H1 (cell line): ENCODE results near the gene HDHD3. TPM values are rescaled to one million over a fixed set of nuclear protein-coding genes. Genes with fewer than 3 reads are reported as not detected.
"Not testable (repeated sequence)": the region's sequence is repeated elsewhere in the genome, so short reads cannot be mapped to it uniquely, and the experiment has no call there.

Source experiments
- CTCF ChIA-PET: fragments of 300-600 bp; sonication (Branson Sonifier 250); formaldehyde crosslinking; loops from one replicate; lab custom pipeline; 2021; ENCODE audit not compliant: partially characterized antibody; lab: Charles Lee
- POLR2A ChIA-PET: fragments of 300-600 bp; sonication (Branson Sonifier 250); formaldehyde crosslinking; loops from one replicate; lab custom pipeline; 2021; ENCODE audit warnings: inconsistent platforms; ENCODE audit not compliant: partially characterized antibody; lab: Charles Lee
- DNase-seq, 2 experiments: peaks; one replicate each; pipeline versions ENCODE4 v3.0.0 to v3.0.0-alpha.2; 2010 to 2022; ENCODE audit warnings: low spot score in 2 of 2, low read depth in 1 of 2, mixed read lengths in 1 of 2
- FAIRE-seq: peaks from 2 replicates; lab custom pipeline; 2011; peaks lifted over from hg19 to GRCh38; lab: Jason Lieb, UNC
- H2AFZ ChIP-seq: 2 replicates; pipeline ENCODE4 v1.8.1; 2012; ENCODE audit warnings: low read length, inconsistent platforms
- H2AK5ac ChIP-seq: 2 replicates; pipeline ENCODE4 v1.6.1; 2013; ENCODE audit warnings: low read depth, low read length
- H2BK120ac ChIP-seq: replicated peaks from 2 replicates; pipeline ENCODE3; 2013; ENCODE audit warnings: low read depth, low read length, inconsistent platforms
- H2BK12ac ChIP-seq: 2 replicates; pipeline ENCODE4 v1.6.1; 2013; ENCODE audit warnings: low read depth, low read length
- H2BK15ac ChIP-seq: 2 replicates; pipeline ENCODE4 v1.6.1; 2013; ENCODE audit warnings: low read length
- H2BK20ac ChIP-seq: 2 replicates; pipeline ENCODE4 v1.6.1; 2013; ENCODE audit warnings: low read length
- H2BK5ac ChIP-seq: 2 replicates; pipeline ENCODE4 v1.6.1; 2013; ENCODE audit warnings: low read depth, low read length
- H3K14ac ChIP-seq: 2 replicates; pipeline ENCODE4 v1.6.1; 2013; ENCODE audit warnings: inconsistent platforms; ENCODE audit not compliant: insufficient read length
- H3K18ac ChIP-seq: 2 replicates; pipeline ENCODE4 v1.6.1; 2013; ENCODE audit warnings: low read length; ENCODE audit errors: extremely low read depth
- H3K23ac ChIP-seq: 2 replicates; pipeline ENCODE4 v1.6.1; 2013; ENCODE audit warnings: inconsistent platforms; ENCODE audit not compliant: insufficient read length
- H3K23me2 ChIP-seq: 2 replicates; pipeline ENCODE4 v1.6.1; 2013; ENCODE audit warnings: low read depth, low read length
- H3K27ac ChIP-seq: 2 replicates; pipeline ENCODE4 v1.6.1; 2011; ENCODE audit warnings: low read depth, low read length, inconsistent platforms
- H3K27me3 ChIP-seq, 4 experiments: replicated peaks in 1 of 4; 1 replicate in 1 of 4; 2 replicates in 3 of 4; pipeline versions ENCODE4 v1.6.1 to v1.8.1; 2011 to 2013; ENCODE audit warnings: low read length in 3 of 4, mild to moderate bottlenecking in 3 of 4, inconsistent platforms in 2 of 4, mixed read lengths in 2 of 4, moderate library complexity in 1 of 4; ENCODE audit not compliant: control insufficient read depth in 3 of 4, insufficient read depth in 3 of 4; ENCODE audit errors: extremely low read depth in 1 of 4
- H3K36me3 ChIP-seq, 4 experiments: 2 replicates each; pipeline versions ENCODE4 v1.6.1 to v1.8.1; 2011 to 2013; ENCODE audit warnings: mild to moderate bottlenecking in 4 of 4, low read length in 3 of 4, moderate library complexity in 2 of 4, control low read depth in 1 of 4, inconsistent platforms in 1 of 4; ENCODE audit not compliant: insufficient read depth in 4 of 4, control insufficient read depth in 2 of 4
- H3K4ac ChIP-seq: replicated peaks from 2 replicates; pipeline ENCODE3; 2013; ENCODE audit warnings: low read length, low read depth, mixed read lengths, inconsistent platforms; ENCODE audit not compliant: insufficient read length
- H3K4me1 ChIP-seq, 4 experiments: replicated peaks in 1 of 4; 1 replicate in 1 of 4; 2 replicates in 3 of 4; pipeline versions ENCODE4 v1.6.1 to v1.8.1; 2011 to 2013; ENCODE audit warnings: low read length in 3 of 4, inconsistent platforms in 2 of 4, mixed read lengths in 1 of 4; ENCODE audit not compliant: insufficient read depth in 4 of 4, control insufficient read depth in 3 of 4
- H3K4me2 ChIP-seq, 2 experiments: 2 replicates each; pipeline versions ENCODE4 v1.6.1 to v1.8.1; 2011 to 2013; ENCODE audit warnings: low read depth in 2 of 2, low read length in 2 of 2, control low read depth in 1 of 2, inconsistent platforms in 1 of 2, mild to moderate bottlenecking in 1 of 2; ENCODE audit not compliant: insufficient read depth in 1 of 2
- H3K4me3 ChIP-seq, 4 experiments: fragments of 200-600, 300-600 bp in 1 of 4; sonication (generic), shearing (Covaris generic), sonication (Bioruptor Twin) in 1 of 4; 2 replicates each; pipeline versions ENCODE4 v1.5.1 to v1.8.1; 2011 to 2016; ENCODE audit warnings: low read length in 4 of 4, low read depth in 3 of 4, control low read depth in 2 of 4, inconsistent platforms in 2 of 4, mild to moderate bottlenecking in 2 of 4, mixed read lengths in 1 of 4, moderate library complexity in 1 of 4; ENCODE audit not compliant: insufficient read depth in 2 of 4; ENCODE audit errors: extremely low read depth in 1 of 4
- H3K56ac ChIP-seq: replicated peaks from 2 replicates; pipeline ENCODE3; 2013; ENCODE audit warnings: low read depth, mild to moderate bottlenecking, mixed read lengths, low read length, inconsistent platforms; ENCODE audit not compliant: insufficient read length
- H3K79me1 ChIP-seq: 2 replicates; pipeline ENCODE4 v1.6.1; 2013; ENCODE audit warnings: low read depth, low read length, control low read depth
- H3K79me2 ChIP-seq, 2 experiments: 2 replicates each; pipeline versions ENCODE4 v1.6.1 to v1.8.1; 2012 to 2013; ENCODE audit warnings: low read length in 2 of 2, mild to moderate bottlenecking in 2 of 2, inconsistent platforms in 1 of 2; ENCODE audit not compliant: insufficient read depth in 2 of 2, control insufficient read depth in 1 of 2
- H3K9ac ChIP-seq, 4 experiments: replicated peaks in 1 of 4; 1 replicate in 1 of 4; 2 replicates in 3 of 4; pipeline versions ENCODE4 v1.6.1 to v1.8.1; 2011 to 2013; ENCODE audit warnings: low read depth in 3 of 4, low read length in 3 of 4, control low read depth in 2 of 4, mild to moderate bottlenecking in 2 of 4, moderate library complexity in 2 of 4, inconsistent platforms in 1 of 4; ENCODE audit errors: extremely low read depth in 1 of 4
- H3K9me3 ChIP-seq, 2 experiments: 2 replicates each; pipeline versions ENCODE4 v1.6.1 to v1.8.1; 2012 to 2013; ENCODE audit warnings: mild to moderate bottlenecking in 2 of 2, moderate library complexity in 2 of 2, control low read depth in 1 of 2, inconsistent platforms in 1 of 2, low read depth in 1 of 2, low read length in 1 of 2, mixed read lengths in 1 of 2; ENCODE audit not compliant: insufficient read depth in 2 of 2
- H4K20me1 ChIP-seq, 2 experiments: replicated peaks in 1 of 2; 2 replicates each; pipeline versions ENCODE3 to v1.8.1; 2011 to 2013; ENCODE audit warnings: inconsistent platforms in 2 of 2, low read length in 2 of 2, mild to moderate bottlenecking in 1 of 2; ENCODE audit not compliant: insufficient read depth in 2 of 2, control insufficient read depth in 1 of 2
- H4K5ac ChIP-seq: 2 replicates; pipeline ENCODE4 v1.6.1; 2013; ENCODE audit warnings: low read length, low read depth, mixed read lengths, inconsistent platforms; ENCODE audit not compliant: insufficient read length
- H4K8ac ChIP-seq: 2 replicates; pipeline ENCODE4 v1.8.0; 2013; ENCODE audit warnings: mild to moderate bottlenecking, moderate library complexity, low read length, inconsistent platforms; ENCODE audit not compliant: insufficient read depth; ENCODE audit errors: extremely low read depth
- H4K91ac ChIP-seq: replicated peaks from 2 replicates; pipeline ENCODE3; 2013; ENCODE audit warnings: low read length, mixed read lengths, inconsistent platforms; ENCODE audit not compliant: insufficient read length
- RAD21 ChIP-seq, 2 experiments: IDR thresholded peaks in 1 of 2; conservative IDR thresholded peaks in 1 of 2; 2 replicates each; pipeline ENCODE4 v1.6.1; 2011; ENCODE audit warnings: low read depth in 2 of 2, low read length in 2 of 2, improper control_type of control experiment in 1 of 2, inconsistent platforms in 1 of 2, mild to moderate bottlenecking in 1 of 2, moderate library complexity in 1 of 2
- WGBS, 2 experiments: shearing (Covaris generic) in 1 of 2; methylation state at CpG; one replicate each; pipeline versions ENCODE4 v1.1.6 to v1.1.7; 2013 to 2015; ENCODE audit warnings: low lambda C conversion rate in 2 of 2, mixed read lengths in 2 of 2, inconsistent platforms in 1 of 2, low coverage in 1 of 2, missing lambda C conversion rate in 1 of 2; ENCODE audit not compliant: insufficient replicate concordance in 2 of 2, insufficient coverage in 1 of 2, insufficient read length in 1 of 2; ENCODE audit errors: extremely low coverage in 1 of 2, missing lambda C conversion rate in 1 of 2; 5-methylcytosine and 5-hydroxymethylcytosine counted together
- polyA plus RNA-seq, 7 experiments: library from polyadenylated mRNA; depleted of rRNA in 3 of 7; stranded (reverse) in 5 of 7; unstranded in 2 of 7; fragments of >200 nt in 5 of 7; fragments of 200-250 nt in 2 of 7; gene quantifications; 1 replicate in 5 of 7; 2 replicates in 1 of 7; 4 replicates in 1 of 7; pipeline versions ENCODE4 v1.2.1 to v1.2.3, GENCODE V29; 2011 to 2013; ENCODE audit warnings: missing spikeins in 2 of 7, mixed read lengths in 2 of 7
- total RNA-seq: library from RNA; stranded (reverse); fragmentation: NEBNext Ultra II Directional; extraction: Animal tissue kit (Norgen Biotek cat#: 25700); gene quantifications from 2 replicates; pipeline ENCODE4 v1.2.1, GENCODE V29; 2021
- TF ChIP-seq, protein P1 (sequence below), 3 experiments: IDR thresholded peaks; 1 replicate in 2 of 3; 2 replicates in 1 of 3; pipeline versions ENCODE4 v1.5.1 to v1.6.1; 2011; ENCODE audit warnings: low read length in 3 of 3, mild to moderate bottlenecking in 3 of 3, inconsistent platforms in 2 of 3, low read depth in 1 of 3, moderate library complexity in 1 of 3; ENCODE audit not compliant: insufficient read depth in 1 of 3; ENCODE audit errors: control extremely low read depth in 1 of 3
- TF ChIP-seq, protein P2 (sequence below): IDR thresholded peaks from 2 replicates; pipeline ENCODE4 v1.6.1; 2012; ENCODE audit warnings: inconsistent platforms

Gene HDHD3
- total and polyA plus RNA-seq, 2 of the 8 experiments (the other 6 are each of a cell fraction or from before 2014, with no cell fraction given) = 12.1 to 25.3 TPM

- H2BK20ac ChIP-seq, FAIRE-seq, H3K23ac ChIP-seq, H2BK5ac ChIP-seq, H3K4me2 ChIP-seq, H2BK120ac ChIP-seq, H4K91ac ChIP-seq, H3K27me3 ChIP-seq, H2BK15ac ChIP-seq, H2AK5ac ChIP-seq, H3K4ac ChIP-seq, H3K18ac ChIP-seq, H3K9me3 ChIP-seq, H3K4me1 ChIP-seq, H4K5ac ChIP-seq, H3K9ac ChIP-seq, H2AFZ ChIP-seq, H3K79me1 ChIP-seq, H3K27ac ChIP-seq, H3K4me3 ChIP-seq, H3K14ac ChIP-seq, H3K23me2 ChIP-seq, H4K20me1 ChIP-seq, H3K56ac ChIP-seq, H4K8ac ChIP-seq, H2BK12ac ChIP-seq: not testable (repeated sequence)
- Histone ChIP-seq H3K79me2 (peaks cover 0 to 22% of the 10 kb centered on the region in 2 experiments; a peak in 3 of 4 replicates), H3K36me3 (peaks cover 14 to 20% (median 16%) of the 10 kb centered on the region in 4 experiments)
- TF ChIP-seq, protein P1, sequence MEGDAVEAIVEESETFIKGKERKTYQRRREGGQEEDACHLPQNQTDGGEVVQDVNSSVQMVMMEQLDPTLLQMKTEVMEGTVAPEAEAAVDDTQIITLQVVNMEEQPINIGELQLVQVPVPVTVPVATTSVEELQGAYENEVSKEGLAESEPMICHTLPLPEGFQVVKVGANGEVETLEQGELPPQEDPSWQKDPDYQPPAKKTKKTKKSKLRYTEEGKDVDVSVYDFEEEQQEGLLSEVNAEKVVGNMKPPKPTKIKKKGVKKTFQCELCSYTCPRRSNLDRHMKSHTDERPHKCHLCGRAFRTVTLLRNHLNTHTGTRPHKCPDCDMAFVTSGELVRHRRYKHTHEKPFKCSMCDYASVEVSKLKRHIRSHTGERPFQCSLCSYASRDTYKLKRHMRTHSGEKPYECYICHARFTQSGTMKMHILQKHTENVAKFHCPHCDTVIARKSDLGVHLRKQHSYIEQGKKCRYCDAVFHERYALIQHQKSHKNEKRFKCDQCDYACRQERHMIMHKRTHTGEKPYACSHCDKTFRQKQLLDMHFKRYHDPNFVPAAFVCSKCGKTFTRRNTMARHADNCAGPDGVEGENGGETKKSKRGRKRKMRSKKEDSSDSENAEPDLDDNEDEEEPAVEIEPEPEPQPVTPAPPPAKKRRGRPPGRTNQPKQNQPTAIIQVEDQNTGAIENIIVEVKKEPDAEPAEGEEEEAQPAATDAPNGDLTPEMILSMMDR (IDR thresholded peaks at IDR 0.05; ENCODE audit: control extremely low read depth in 1 of 3, insufficient read depth in 1 of 3, low read depth in 1 of 3, low read length in 3 of 3) = peak; percentile 62 to 78 (median 67)
- TF ChIP-seq, protein P2, sequence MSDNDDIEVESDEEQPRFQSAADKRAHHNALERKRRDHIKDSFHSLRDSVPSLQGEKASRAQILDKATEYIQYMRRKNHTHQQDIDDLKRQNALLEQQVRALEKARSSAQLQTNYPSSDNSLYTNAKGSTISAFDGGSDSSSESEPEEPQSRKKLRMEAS = 0 out of 2 replicates have a peak, but pooled peaks have one; percentile 11
- peak; percentile 71 to 75 for TF ChIP-seq RAD21 (IDR thresholded peaks at IDR 0.05 in 1 of 2, conservative IDR thresholded peaks at IDR 0.05 in 1 of 2; ENCODE audit: low read depth in 2 of 2, low read length in 2 of 2)
- WGBS, 2 experiments = 82% methylated on average over 7 of the region's 7 CpGs; no CpG with 5 or more reads in 1 of the 2 experiments
- ChIA-PET POLR2A (interaction anchor here (1.1 kb wide), 1 partner anchor 131 kb away, joined by 6 read pairs; the partner anchor contains the start of genes CDC26 and PRPF4), CTCF (interaction anchor here (0.7 to 9.0 kb wide), 15 partner anchors 8 to 250 kb away, joined by 3 to 61 read pairs (median 4); partner anchors contain the start of genes CDC26, PRPF4 and WDR31)
- peak in 1 of 2 experiments; percentile 58 for DNase-seq
Measured at GRCh38 chr9:113406873-113407511, 30.2 kb upstream of the HDHD3 start.
